ENCODE results near the gene PLCXD1. TPM values are rescaled to one million over a fixed set of nuclear protein-coding genes. Genes with fewer than 3 reads are reported as not detected.

The PLCXD1 gene
- total and polyA plus RNA-seq, 4 donors, result 2.6 to 25.7 (median 12.8) TPM

DNA sequence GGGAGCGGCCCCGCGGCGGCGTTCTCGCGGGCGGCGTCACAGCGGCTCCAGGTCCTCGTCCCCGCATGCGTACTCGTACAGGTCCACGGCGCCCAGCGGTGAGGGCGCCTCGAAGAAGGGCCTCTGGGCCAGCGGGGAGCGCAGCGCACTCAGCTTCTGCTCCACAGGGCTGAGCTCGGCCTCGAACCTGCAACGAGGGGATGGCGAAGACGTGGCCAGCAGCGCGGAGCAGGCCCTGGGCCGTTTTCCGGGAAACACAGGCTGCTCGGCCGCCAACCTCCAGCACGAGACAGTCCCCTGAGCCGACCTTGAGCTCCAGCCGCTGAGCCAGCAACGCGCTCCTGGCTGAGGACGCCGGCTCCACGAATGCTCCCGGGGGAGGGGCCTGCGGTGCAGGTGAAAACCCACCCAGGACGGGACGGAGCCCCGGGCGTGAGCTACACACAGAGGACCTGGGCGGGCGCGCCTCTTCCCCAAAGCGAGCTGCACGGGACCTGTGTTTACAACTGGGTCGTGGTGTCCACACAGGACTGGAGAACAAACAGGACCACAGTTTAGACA, 53.2 kb downstream of the PLCXD1 start:
- H3K4me1 ChIP-seq (ENCODE audit: control insufficient read depth in 4 of 4, insufficient read depth in 4 of 4, low read length in 3 of 4), result peaks cover 0 to 7% (median 2%) of the 10 kb centered on the region in 4 donors
- no peak overlapping the region for H3K27ac ChIP-seq (ENCODE audit: low read depth in 1 of 2, low read length in 2 of 2)
- DNase-seq (ENCODE audit: low spot score), result no peak
- no peak overlapping the region for H3K4me3 ChIP-seq (ENCODE audit: low read depth in 1 of 3, low read length in 3 of 3)
- peaks cover 0 to 7% (median 2%) of the 10 kb centered on the region in 4 donors for H3K36me3 ChIP-seq (ENCODE audit: control insufficient read depth in 4 of 4, insufficient read depth in 3 of 4, low read depth in 1 of 4, low read length in 3 of 4)
- 97% methylated on average over 53 of the region's 53 CpGs for WGBS
- no peak overlapping the region for H3K9ac ChIP-seq (ENCODE audit: low read depth in 1 of 2, low read length in 2 of 2)
- TF ChIP-seq HNF4A (conservative IDR thresholded peaks at IDR 0.05), result no peak
- no peak for TF ChIP-seq FOXA1 (IDR thresholded peaks at IDR 0.05)
- TF ChIP-seq, protein P1, sequence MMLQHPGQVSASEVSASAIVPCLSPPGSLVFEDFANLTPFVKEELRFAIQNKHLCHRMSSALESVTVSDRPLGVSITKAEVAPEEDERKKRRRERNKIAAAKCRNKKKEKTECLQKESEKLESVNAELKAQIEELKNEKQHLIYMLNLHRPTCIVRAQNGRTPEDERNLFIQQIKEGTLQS (IDR thresholded peaks at IDR 0.05), result no peak
- TF ChIP-seq JUND (IDR thresholded peaks at IDR 0.05), result no peak
- TF ChIP-seq, protein P2, sequence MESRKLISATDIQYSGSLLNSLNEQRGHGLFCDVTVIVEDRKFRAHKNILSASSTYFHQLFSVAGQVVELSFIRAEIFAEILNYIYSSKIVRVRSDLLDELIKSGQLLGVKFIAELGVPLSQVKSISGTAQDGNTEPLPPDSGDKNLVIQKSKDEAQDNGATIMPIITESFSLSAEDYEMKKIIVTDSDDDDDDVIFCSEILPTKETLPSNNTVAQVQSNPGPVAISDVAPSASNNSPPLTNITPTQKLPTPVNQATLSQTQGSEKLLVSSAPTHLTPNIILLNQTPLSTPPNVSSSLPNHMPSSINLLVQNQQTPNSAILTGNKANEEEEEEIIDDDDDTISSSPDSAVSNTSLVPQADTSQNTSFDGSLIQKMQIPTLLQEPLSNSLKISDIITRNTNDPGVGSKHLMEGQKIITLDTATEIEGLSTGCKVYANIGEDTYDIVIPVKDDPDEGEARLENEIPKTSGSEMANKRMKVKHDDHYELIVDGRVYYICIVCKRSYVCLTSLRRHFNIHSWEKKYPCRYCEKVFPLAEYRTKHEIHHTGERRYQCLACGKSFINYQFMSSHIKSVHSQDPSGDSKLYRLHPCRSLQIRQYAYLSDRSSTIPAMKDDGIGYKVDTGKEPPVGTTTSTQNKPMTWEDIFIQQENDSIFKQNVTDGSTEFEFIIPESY (IDR thresholded peaks at IDR 0.05), result no peak
- TF ChIP-seq FOXA2 (IDR thresholded peaks at IDR 0.05), result no peak
- TF ChIP-seq EGR1 (IDR thresholded peaks at IDR 0.05; ENCODE audit: low read depth in 2 of 2), result no peak
- TF ChIP-seq, protein P3, sequence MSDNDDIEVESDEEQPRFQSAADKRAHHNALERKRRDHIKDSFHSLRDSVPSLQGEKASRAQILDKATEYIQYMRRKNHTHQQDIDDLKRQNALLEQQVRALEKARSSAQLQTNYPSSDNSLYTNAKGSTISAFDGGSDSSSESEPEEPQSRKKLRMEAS (IDR thresholded peaks at IDR 0.05), result no peak
- peaks cover 0 to 2% (median 0%) of the 10 kb centered on the region in 4 donors for H3K27me3 ChIP-seq (ENCODE audit: control insufficient read depth in 4 of 4, insufficient read depth in 4 of 4, low read length in 3 of 4)
- no peaks in the 10 kb centered on the region for H3K9me3 ChIP-seq (ENCODE audit: control insufficient read depth in 4 of 4, low read length in 3 of 4)

DNA sequence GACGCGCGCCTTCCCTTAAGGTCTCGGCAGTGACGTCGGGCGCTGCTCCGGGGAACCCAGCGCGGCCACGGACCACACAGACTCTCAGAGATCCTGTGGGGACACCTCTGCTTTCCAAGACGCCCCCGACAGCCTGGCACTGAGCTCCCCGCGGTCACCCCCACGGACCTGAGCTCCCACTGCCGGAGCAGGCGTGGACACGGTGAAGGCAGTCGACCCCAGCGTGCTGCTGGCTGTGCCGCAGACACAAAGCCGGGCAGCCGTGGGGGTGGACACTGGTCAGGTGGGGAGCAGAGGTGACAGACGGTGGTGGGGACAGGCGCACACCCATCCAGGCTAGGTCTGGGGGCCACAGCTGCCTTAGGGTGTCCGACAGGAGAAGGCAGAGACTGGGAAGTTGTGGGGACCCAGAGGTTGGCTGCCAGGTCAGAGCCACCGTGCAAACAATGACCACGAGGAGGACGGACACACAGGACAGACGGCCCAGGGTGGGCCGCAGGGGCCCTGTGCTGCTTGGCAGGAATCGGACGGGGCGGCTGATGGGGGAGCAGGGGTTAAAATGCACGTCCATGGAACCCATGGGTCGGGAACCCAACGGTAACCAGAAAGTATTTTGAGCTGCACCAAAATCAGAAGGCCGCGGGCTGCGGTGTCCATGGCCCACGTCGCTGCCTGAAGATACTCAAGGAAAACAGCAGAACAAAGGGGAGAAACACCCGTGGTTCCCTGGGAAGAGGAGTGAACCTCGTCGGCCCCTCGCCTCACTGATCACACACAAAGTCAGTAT, 54.0 kb downstream of the PLCXD1 start:
- Histone ChIP-seq H3K4me1 (ENCODE audit: control insufficient read depth in 4 of 4, insufficient read depth in 4 of 4, low read length in 3 of 4) (peaks cover 0 to 7% (median 2%) of the 10 kb centered on the region in 4 donors), H3K9me3 (ENCODE audit: control insufficient read depth in 4 of 4, low read length in 3 of 4) (no peaks in the 10 kb centered on the region), H3K9ac (ENCODE audit: low read depth in 1 of 2, low read length in 2 of 2) (no peak overlapping the region), H3K36me3 (ENCODE audit: control insufficient read depth in 4 of 4, insufficient read depth in 3 of 4, low read depth in 1 of 4, low read length in 3 of 4) (peaks cover 0 to 7% (median 2%) of the 10 kb centered on the region in 4 donors), H3K27me3 (ENCODE audit: control insufficient read depth in 4 of 4, insufficient read depth in 4 of 4, low read length in 3 of 4) (peaks cover 0 to 2% (median 0%) of the 10 kb centered on the region in 4 donors), H3K27ac (ENCODE audit: low read depth in 1 of 2, low read length in 2 of 2) (no peak overlapping the region), H3K4me3 (ENCODE audit: low read depth in 1 of 3, low read length in 3 of 3) (no peak overlapping the region)
- WGBS, result 97% methylated on average over 47 of the region's 47 CpGs
- DNase-seq (ENCODE audit: low spot score), result no peak
- no peak for TF ChIP-seq NR2F2 (IDR thresholded peaks at IDR 0.05)
- TF ChIP-seq YY1 (IDR thresholded peaks at IDR 0.05), result no peak

DNA sequence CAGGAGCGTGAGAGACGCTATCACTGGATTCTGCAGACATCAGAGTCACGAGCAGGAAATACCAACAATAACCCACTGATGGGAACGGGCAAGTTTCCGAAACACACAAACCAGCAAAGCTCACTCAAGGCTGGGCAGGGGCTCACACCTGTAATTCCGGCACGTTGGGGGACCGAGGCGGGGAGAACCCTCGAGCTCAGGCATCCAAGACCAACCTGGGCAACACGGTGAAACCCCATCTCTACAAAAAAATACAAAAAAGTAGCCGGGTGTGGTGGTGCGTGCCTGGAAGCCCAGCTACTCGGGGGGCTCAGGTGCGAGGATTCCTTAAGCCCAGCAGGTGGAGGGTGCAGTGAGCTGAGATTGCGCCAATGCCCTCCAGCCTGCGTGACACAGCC, 54.6 kb downstream of the PLCXD1 start:
- WGBS, result 96% methylated on average over 17 of the region's 17 CpGs
- Histone ChIP-seq H3K36me3 (ENCODE audit: control insufficient read depth in 4 of 4, insufficient read depth in 3 of 4, low read depth in 1 of 4, low read length in 3 of 4) (peaks cover 0 to 7% (median 2%) of the 10 kb centered on the region in 4 donors), H3K27ac (ENCODE audit: low read depth in 1 of 2, low read length in 2 of 2) (no peak overlapping the region), H3K9ac (ENCODE audit: low read depth in 1 of 2, low read length in 2 of 2) (no peak overlapping the region), H3K9me3 (ENCODE audit: control insufficient read depth in 4 of 4, low read length in 3 of 4) (no peaks in the 10 kb centered on the region), H3K4me1 (ENCODE audit: control insufficient read depth in 4 of 4, insufficient read depth in 4 of 4, low read length in 3 of 4) (peaks cover 0 to 6% (median 2%) of the 10 kb centered on the region in 4 donors), H3K27me3 (ENCODE audit: control insufficient read depth in 4 of 4, insufficient read depth in 4 of 4, low read length in 3 of 4) (no peaks in the 10 kb centered on the region), H3K4me3 (ENCODE audit: low read depth in 1 of 3, low read length in 3 of 3) (no peak overlapping the region)
- no peak for DNase-seq (ENCODE audit: low spot score)
- TF ChIP-seq SP1 (IDR thresholded peaks at IDR 0.05) (no peak), HNF4A (conservative IDR thresholded peaks at IDR 0.05) (no peak), TAF1 (conservative IDR thresholded peaks at IDR 0.05) (no peak), FOXA1 (IDR thresholded peaks at IDR 0.05) (no peak), NR2F2 (IDR thresholded peaks at IDR 0.05) (no peak), JUND (IDR thresholded peaks at IDR 0.05) (no peak), GABPA (IDR thresholded peaks at IDR 0.05 in 1 of 2, conservative IDR thresholded peaks at IDR 0.05 in 1 of 2) (no peak), FOXA2 (IDR thresholded peaks at IDR 0.05) (no peak), RXRA (IDR thresholded peaks at IDR 0.05) (no peak), EGR1 (IDR thresholded peaks at IDR 0.05; ENCODE audit: low read depth in 2 of 2) (no peak), YY1 (IDR thresholded peaks at IDR 0.05) (no peak)
- TF ChIP-seq, protein P2 (IDR thresholded peaks at IDR 0.05), result no peak
- TF ChIP-seq, protein P1 (IDR thresholded peaks at IDR 0.05), result no peak
- TF ChIP-seq, protein P4, sequence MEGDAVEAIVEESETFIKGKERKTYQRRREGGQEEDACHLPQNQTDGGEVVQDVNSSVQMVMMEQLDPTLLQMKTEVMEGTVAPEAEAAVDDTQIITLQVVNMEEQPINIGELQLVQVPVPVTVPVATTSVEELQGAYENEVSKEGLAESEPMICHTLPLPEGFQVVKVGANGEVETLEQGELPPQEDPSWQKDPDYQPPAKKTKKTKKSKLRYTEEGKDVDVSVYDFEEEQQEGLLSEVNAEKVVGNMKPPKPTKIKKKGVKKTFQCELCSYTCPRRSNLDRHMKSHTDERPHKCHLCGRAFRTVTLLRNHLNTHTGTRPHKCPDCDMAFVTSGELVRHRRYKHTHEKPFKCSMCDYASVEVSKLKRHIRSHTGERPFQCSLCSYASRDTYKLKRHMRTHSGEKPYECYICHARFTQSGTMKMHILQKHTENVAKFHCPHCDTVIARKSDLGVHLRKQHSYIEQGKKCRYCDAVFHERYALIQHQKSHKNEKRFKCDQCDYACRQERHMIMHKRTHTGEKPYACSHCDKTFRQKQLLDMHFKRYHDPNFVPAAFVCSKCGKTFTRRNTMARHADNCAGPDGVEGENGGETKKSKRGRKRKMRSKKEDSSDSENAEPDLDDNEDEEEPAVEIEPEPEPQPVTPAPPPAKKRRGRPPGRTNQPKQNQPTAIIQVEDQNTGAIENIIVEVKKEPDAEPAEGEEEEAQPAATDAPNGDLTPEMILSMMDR (IDR thresholded peaks at IDR 0.05; ENCODE audit: low read depth, low read length, missing input control), result no peak

All from liver (tissue), 9 donors.